Fibroblast of lung (primary cell): Measurements from ENCODE around the gene SMIM9. TPM values are rescaled to one million over a fixed set of nuclear protein-coding genes. Genes with fewer than 3 reads are reported as not detected.

Experiments used
- DNase-seq, 2 donors: peaks; one replicate each; pipeline versions ENCODE4 v3.0.0 to v3.0.0-alpha.2; 2010; ENCODE audit warnings: low read depth in 2 of 2
- H2AFZ ChIP-seq: 2 replicates; pipeline ENCODE4 v1.5.1; 2012; ENCODE audit warnings: low read length, control low read depth, inconsistent platforms
- H3K27ac ChIP-seq: 2 replicates; pipeline ENCODE4 v1.5.1; 2011; ENCODE audit warnings: low read length, control low read depth; ENCODE audit not compliant: insufficient read depth
- H3K27me3 ChIP-seq: 2 replicates; pipeline ENCODE4 v1.5.1; 2011; ENCODE audit warnings: mild to moderate bottlenecking, low read length; ENCODE audit not compliant: control insufficient read depth, insufficient read depth
- H3K36me3 ChIP-seq: 2 replicates; pipeline ENCODE4 v1.5.1; 2011; ENCODE audit warnings: low read length; ENCODE audit not compliant: control insufficient read depth, insufficient read depth
- H3K4me1 ChIP-seq: 2 replicates; pipeline ENCODE4 v1.5.1; 2011; ENCODE audit warnings: low read length; ENCODE audit not compliant: control insufficient read depth, insufficient read depth; ENCODE audit errors: extremely low read depth
- H3K4me2 ChIP-seq: 2 replicates; pipeline ENCODE4 v1.5.1; 2011; ENCODE audit warnings: low read length, control low read depth; ENCODE audit not compliant: insufficient read depth; ENCODE audit errors: extremely low read depth
- H3K4me3 ChIP-seq, 4 experiments: fragments of 200-600 bp in 1 of 4; sonication (generic) in 1 of 4; replicated peaks in 1 of 4; 2 replicates each; pipeline ENCODE4 v1.5.1; 2011 to 2016; ENCODE audit warnings: low read length in 4 of 4, low read depth in 3 of 4, mild to moderate bottlenecking in 3 of 4, control low read depth in 2 of 4, inconsistent platforms in 1 of 4, mixed read lengths in 1 of 4; ENCODE audit not compliant: insufficient read depth in 1 of 4; ENCODE audit errors: control extremely low read depth in 1 of 4
- H3K79me2 ChIP-seq: 2 replicates; pipeline ENCODE4 v1.5.1; 2012; ENCODE audit warnings: mild to moderate bottlenecking, low read length, inconsistent platforms; ENCODE audit not compliant: control insufficient read depth, insufficient read depth
- H3K9ac ChIP-seq: 2 replicates; pipeline ENCODE4 v1.5.1; 2011; ENCODE audit warnings: mild to moderate bottlenecking, low read length, control low read depth; ENCODE audit not compliant: insufficient read depth
- H3K9me3 ChIP-seq: 2 replicates; pipeline ENCODE4 v1.5.1; 2012; ENCODE audit warnings: low read depth, low read length; ENCODE audit not compliant: control insufficient read depth, insufficient read depth
- H4K20me1 ChIP-seq: 2 replicates; pipeline ENCODE4 v1.5.1; 2011; ENCODE audit warnings: low read length; ENCODE audit not compliant: control insufficient read depth, insufficient read depth; ENCODE audit errors: extremely low read depth
- CTCF ChIP-seq, 2 donors: IDR thresholded peaks in 1 of 2; conservative IDR thresholded peaks in 1 of 2; 1 replicate in 1 of 2; 2 replicates in 1 of 2; pipeline ENCODE4 v1.5.1; 2011 to 2012; ENCODE audit warnings: low read length in 2 of 2, control low read depth in 1 of 2, inconsistent platforms in 1 of 2, low read depth in 1 of 2, mild to moderate bottlenecking in 1 of 2
- EZH2 ChIP-seq: IDR thresholded peaks from 2 replicates; pipeline ENCODE4 v1.5.1; 2012; ENCODE audit warnings: low read length, control low read depth, mild to moderate bottlenecking; ENCODE audit errors: missing control alignments
- polyA plus RNA-seq, 2 donors: library from polyadenylated mRNA; depleted of rRNA in 1 of 2; stranded (reverse) in 1 of 2; unstranded in 1 of 2; fragments of >200 nt; gene quantifications; 2 replicates each; pipeline ENCODE4 v1.2.1, GENCODE V29; 2011 to 2012; ENCODE audit warnings: missing spikeins in 1 of 2
- total RNA-seq: library from RNA; depleted of rRNA; stranded (reverse); fragments of >200 nt; gene quantifications from 2 replicates; pipeline ENCODE4 v1.2.1, GENCODE V29; 2014

The SMIM9 gene
- total and polyA plus RNA-seq, 2 donors (not counting 1 experiment from before 2014, with no cell fraction given) = not detected

DNA sequence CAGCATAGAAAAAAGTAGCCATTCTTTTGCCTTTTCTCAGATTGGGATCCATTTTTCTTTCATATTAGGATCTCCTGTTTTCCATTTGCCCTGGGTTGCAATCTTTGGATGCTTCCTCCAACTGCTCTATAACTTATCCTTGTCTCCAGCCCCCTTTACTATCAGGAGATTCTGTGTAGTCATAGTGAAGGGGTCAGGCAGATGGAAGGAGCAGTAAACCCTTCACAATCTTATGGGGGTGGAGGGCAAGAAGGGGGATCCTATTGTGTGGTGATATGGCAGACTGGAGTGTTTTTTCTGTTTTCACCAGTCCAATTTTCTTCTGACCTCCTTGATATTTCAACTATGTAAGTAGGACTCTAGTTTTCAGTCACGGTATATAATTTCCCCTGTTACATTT lies 1.7 kb upstream of the SMIM9 start:
- Histone ChIP-seq H3K4me1 (no peaks in the 10 kb centered on the region), H3K27ac (no peak overlapping the region), H3K4me3 (no peak overlapping the region), H3K79me2 (no peaks in the 10 kb centered on the region), H3K36me3 (no peaks in the 10 kb centered on the region), H3K27me3 (no peaks in the 10 kb centered on the region), H4K20me1 (no peaks in the 10 kb centered on the region), H2AFZ (no peak overlapping the region), H3K9me3 (no peaks in the 10 kb centered on the region), H3K4me2 (no peak overlapping the region), H3K9ac (no peak overlapping the region)
- no peak for DNase-seq
- TF ChIP-seq CTCF (conservative IDR thresholded peaks at IDR 0.05 in 1 of 2, IDR thresholded peaks at IDR 0.05 in 1 of 2; ENCODE audit: low read depth in 1 of 2, low read length in 2 of 2) (no peak), EZH2 (no peak)

- no peaks in the 10 kb centered on the region for H3K36me3 ChIP-seq
- no peak overlapping the region for H2AFZ ChIP-seq
- H3K9ac ChIP-seq = no peak overlapping the region
These were observed 652 bp downstream of the SMIM9 start for GRCh38 chrX:154833746-154834274.

GRCh38 chrX:154829926-154830442 lies 4.5 kb downstream of the SMIM9 start:
- Histone ChIP-seq H3K9me3 (no peaks in the 10 kb centered on the region), H3K79me2 (no peaks in the 10 kb centered on the region), H3K4me1 (no peaks in the 10 kb centered on the region), H3K27me3 (no peaks in the 10 kb centered on the region), H3K36me3 (no peaks in the 10 kb centered on the region), H4K20me1 (no peaks in the 10 kb centered on the region), H2AFZ (no peak overlapping the region), H3K4me2 (no peak overlapping the region), H3K4me3 (no peak overlapping the region), H3K9ac (no peak overlapping the region), H3K27ac (no peak overlapping the region)
- no peak for TF ChIP-seq CTCF (conservative IDR thresholded peaks at IDR 0.05 in 1 of 2, IDR thresholded peaks at IDR 0.05 in 1 of 2; ENCODE audit: low read depth in 1 of 2, low read length in 2 of 2)
- TF ChIP-seq EZH2 = no peak
- no peak for DNase-seq

More at GRCh38 chrX:154833746-154834274, 652 bp downstream of the SMIM9 start:
- Histone ChIP-seq H3K4me2 (no peak overlapping the region), H3K9me3 (no peaks in the 10 kb centered on the region), H3K27ac (no peak overlapping the region), H3K4me1 (no peaks in the 10 kb centered on the region), H4K20me1 (no peaks in the 10 kb centered on the region), H3K79me2 (no peaks in the 10 kb centered on the region), H3K4me3 (no peak overlapping the region), H3K27me3 (no peaks in the 10 kb centered on the region)
- TF ChIP-seq EZH2 = no peak
- TF ChIP-seq CTCF (conservative IDR thresholded peaks at IDR 0.05 in 1 of 2, IDR thresholded peaks at IDR 0.05 in 1 of 2; ENCODE audit: low read depth in 1 of 2, low read length in 2 of 2) = no peak
- no peak for DNase-seq
